ENCODE measurements around the gene CACNA1D.

CACNA1D gene

GRCh38 chr3:53763353-53763752 lies 268.9 kb downstream of the CACNA1D start:
- H3K4me1 Mint-ChIP-seq: no peaks in the 10 kb centered on the region
- H3K27me3 Mint-ChIP-seq: no peaks in the 10 kb centered on the region
- no peak overlapping the region for H3K4me3 Mint-ChIP-seq
- no peak for DNase-seq (ENCODE audit: low spot score in 2 of 2)
- no peak for ATAC-seq (replicated peaks; ENCODE audit: extremely low read depth, poor library complexity, severe bottlenecking)
- H3K36me3 Mint-ChIP-seq (ENCODE audit: insufficient read depth): no peaks in the 10 kb centered on the region
- no peaks in the 10 kb centered on the region for H3K9me3 Mint-ChIP-seq
- H3K27ac Mint-ChIP-seq (ENCODE audit: low read depth): no peak overlapping the region

GRCh38 chr3:53764026-53764775 lies 269.8 kb downstream of the CACNA1D start:
- Mint-ChIP-seq H3K36me3 (ENCODE audit: insufficient read depth) (no peaks in the 10 kb centered on the region), H3K4me1 (no peaks in the 10 kb centered on the region), H3K4me3 (no peak overlapping the region), H3K27me3 (no peaks in the 10 kb centered on the region), H3K27ac (ENCODE audit: low read depth) (no peak overlapping the region), H3K9me3 (no peaks in the 10 kb centered on the region)
- DNase-seq (ENCODE audit: low spot score in 2 of 2) (no peak), ATAC-seq (replicated peaks; ENCODE audit: extremely low read depth, poor library complexity, severe bottlenecking) (no peak)

- H3K9me3 Mint-ChIP-seq: no peaks in the 10 kb centered on the region
- ATAC-seq (replicated peaks; ENCODE audit: extremely low read depth, poor library complexity, severe bottlenecking) (no peak), DNase-seq (ENCODE audit: low spot score in 2 of 2) (no peak)
- H3K27ac Mint-ChIP-seq (ENCODE audit: low read depth): no peak overlapping the region
- no peaks in the 10 kb centered on the region for H3K36me3 Mint-ChIP-seq (ENCODE audit: insufficient read depth)
- H3K4me3 Mint-ChIP-seq: no peak overlapping the region
- H3K4me1 Mint-ChIP-seq: no peaks in the 10 kb centered on the region
- peaks cover 9% of the 10 kb centered on the region for H3K27me3 Mint-ChIP-seq
These were observed 271.3 kb downstream of the CACNA1D start for GRCh38 chr3:53765753-53766152.

- Mint-ChIP-seq H3K9me3 (no peaks in the 10 kb centered on the region), H3K27ac (ENCODE audit: low read depth) (no peak overlapping the region), H3K4me3 (no peak overlapping the region), H3K4me1 (no peaks in the 10 kb centered on the region), H3K27me3 (peaks cover 18% of the 10 kb centered on the region), H3K36me3 (ENCODE audit: insufficient read depth) (no peaks in the 10 kb centered on the region)
- ATAC-seq (replicated peaks; ENCODE audit: extremely low read depth, poor library complexity, severe bottlenecking) (no peak), DNase-seq (ENCODE audit: low spot score in 2 of 2) (no peak)
These were observed 272.3 kb downstream of the CACNA1D start for GRCh38 chr3:53766706-53767105.

- no peaks in the 10 kb centered on the region for H3K36me3 Mint-ChIP-seq (ENCODE audit: insufficient read depth)
- ATAC-seq (replicated peaks; ENCODE audit: extremely low read depth, poor library complexity, severe bottlenecking) (no peak), DNase-seq (ENCODE audit: low spot score in 2 of 2) (no peak)
- H3K4me1 Mint-ChIP-seq: no peaks in the 10 kb centered on the region
- no peaks in the 10 kb centered on the region for H3K9me3 Mint-ChIP-seq
- peaks cover 36% of the 10 kb centered on the region for H3K27me3 Mint-ChIP-seq
- H3K27ac Mint-ChIP-seq (ENCODE audit: low read depth): no peak overlapping the region
- H3K4me3 Mint-ChIP-seq: no peak overlapping the region
These were observed 274.4 kb downstream of the CACNA1D start for GRCh38 chr3:53768478-53769459.

- H3K4me3 Mint-ChIP-seq: no peak overlapping the region
These were observed 278.2 kb downstream of the CACNA1D start for GRCh38 chr3:53772562-53772961.

GRCh38 chr3:53773021-53773436 lies 278.6 kb downstream of the CACNA1D start:
- no peak overlapping the region for H3K27ac Mint-ChIP-seq (ENCODE audit: low read depth)
- H3K4me1 Mint-ChIP-seq: no peaks in the 10 kb centered on the region
- no peak for DNase-seq (ENCODE audit: low spot score in 2 of 2)
- H3K9me3 Mint-ChIP-seq: no peaks in the 10 kb centered on the region
- ATAC-seq (replicated peaks; ENCODE audit: extremely low read depth, poor library complexity, severe bottlenecking): no peak
- H3K36me3 Mint-ChIP-seq (ENCODE audit: insufficient read depth): no peaks in the 10 kb centered on the region
- no peak overlapping the region for H3K4me3 Mint-ChIP-seq
- peaks cover 46% of the 10 kb centered on the region for H3K27me3 Mint-ChIP-seq

More at GRCh38 chr3:53772562-53772961, 278.2 kb downstream of the CACNA1D start:
- no peaks in the 10 kb centered on the region for H3K36me3 Mint-ChIP-seq (ENCODE audit: insufficient read depth)
- ATAC-seq (replicated peaks; ENCODE audit: extremely low read depth, poor library complexity, severe bottlenecking): no peak
- H3K27ac Mint-ChIP-seq (ENCODE audit: low read depth): no peak overlapping the region
- H3K4me1 Mint-ChIP-seq: no peaks in the 10 kb centered on the region
- peaks cover 46% of the 10 kb centered on the region for H3K27me3 Mint-ChIP-seq
- no peak for DNase-seq (ENCODE audit: low spot score in 2 of 2)
- no peaks in the 10 kb centered on the region for H3K9me3 Mint-ChIP-seq

- DNase-seq (ENCODE audit: low spot score in 2 of 2) (no peak), ATAC-seq (replicated peaks; ENCODE audit: extremely low read depth, poor library complexity, severe bottlenecking) (no peak)
- Mint-ChIP-seq H3K27me3 (peaks cover 46% of the 10 kb centered on the region), H3K9me3 (no peaks in the 10 kb centered on the region), H3K4me1 (no peaks in the 10 kb centered on the region), H3K36me3 (ENCODE audit: insufficient read depth) (no peaks in the 10 kb centered on the region), H3K27ac (ENCODE audit: low read depth) (no peak overlapping the region), H3K4me3 (no peak overlapping the region)
These were observed 279.4 kb downstream of the CACNA1D start for GRCh38 chr3:53773611-53774368.

GRCh38 chr3:53774414-53774813 lies 280.0 kb downstream of the CACNA1D start:
- Mint-ChIP-seq H3K27me3 (peaks cover 46% of the 10 kb centered on the region), H3K9me3 (no peaks in the 10 kb centered on the region), H3K4me1 (no peaks in the 10 kb centered on the region), H3K27ac (ENCODE audit: low read depth) (no peak overlapping the region), H3K36me3 (ENCODE audit: insufficient read depth) (no peaks in the 10 kb centered on the region), H3K4me3 (no peak overlapping the region)
- ATAC-seq (replicated peaks; ENCODE audit: extremely low read depth, poor library complexity, severe bottlenecking) (no peak), DNase-seq (ENCODE audit: low spot score in 2 of 2) (no peak)

GRCh38 chr3:53775018-53775417 lies 280.6 kb downstream of the CACNA1D start:
- Mint-ChIP-seq H3K27ac (ENCODE audit: low read depth) (no peak overlapping the region), H3K4me1 (no peaks in the 10 kb centered on the region), H3K36me3 (ENCODE audit: insufficient read depth) (no peaks in the 10 kb centered on the region), H3K9me3 (no peaks in the 10 kb centered on the region), H3K4me3 (no peak overlapping the region), H3K27me3 (peaks cover 45% of the 10 kb centered on the region)
- DNase-seq (ENCODE audit: low spot score in 2 of 2) (no peak), ATAC-seq (replicated peaks; ENCODE audit: extremely low read depth, poor library complexity, severe bottlenecking) (no peak)

GRCh38 chr3:53775834-53776251 lies 281.4 kb downstream of the CACNA1D start:
- DNase-seq (ENCODE audit: low spot score in 2 of 2) (no peak), ATAC-seq (replicated peaks; ENCODE audit: extremely low read depth, poor library complexity, severe bottlenecking) (no peak)
- H3K27ac Mint-ChIP-seq (ENCODE audit: low read depth): no peak overlapping the region
- no peaks in the 10 kb centered on the region for H3K4me1 Mint-ChIP-seq
- no peak overlapping the region for H3K4me3 Mint-ChIP-seq
- H3K9me3 Mint-ChIP-seq: no peaks in the 10 kb centered on the region
- peaks cover 37% of the 10 kb centered on the region for H3K27me3 Mint-ChIP-seq
- H3K36me3 Mint-ChIP-seq (ENCODE audit: insufficient read depth): no peaks in the 10 kb centered on the region

- H3K4me1 Mint-ChIP-seq: no peaks in the 10 kb centered on the region
- H3K9me3 Mint-ChIP-seq: no peaks in the 10 kb centered on the region
- DNase-seq (ENCODE audit: low spot score in 2 of 2) (no peak), ATAC-seq (replicated peaks; ENCODE audit: extremely low read depth, poor library complexity, severe bottlenecking) (no peak)
- no peak overlapping the region for H3K4me3 Mint-ChIP-seq
- peaks cover 29% of the 10 kb centered on the region for H3K27me3 Mint-ChIP-seq
- H3K27ac Mint-ChIP-seq (ENCODE audit: low read depth): no peak overlapping the region
- H3K36me3 Mint-ChIP-seq (ENCODE audit: insufficient read depth): no peaks in the 10 kb centered on the region
These were observed 282.2 kb downstream of the CACNA1D start for GRCh38 chr3:53776494-53777101.
